Measurements from ENCODE around the gene FOXRED1.
"Not testable (repeated sequence)": the region's sequence is repeated elsewhere in the genome, so short reads cannot be mapped to it uniquely, and the experiment has no call there.

Gene FOXRED1

DNA sequence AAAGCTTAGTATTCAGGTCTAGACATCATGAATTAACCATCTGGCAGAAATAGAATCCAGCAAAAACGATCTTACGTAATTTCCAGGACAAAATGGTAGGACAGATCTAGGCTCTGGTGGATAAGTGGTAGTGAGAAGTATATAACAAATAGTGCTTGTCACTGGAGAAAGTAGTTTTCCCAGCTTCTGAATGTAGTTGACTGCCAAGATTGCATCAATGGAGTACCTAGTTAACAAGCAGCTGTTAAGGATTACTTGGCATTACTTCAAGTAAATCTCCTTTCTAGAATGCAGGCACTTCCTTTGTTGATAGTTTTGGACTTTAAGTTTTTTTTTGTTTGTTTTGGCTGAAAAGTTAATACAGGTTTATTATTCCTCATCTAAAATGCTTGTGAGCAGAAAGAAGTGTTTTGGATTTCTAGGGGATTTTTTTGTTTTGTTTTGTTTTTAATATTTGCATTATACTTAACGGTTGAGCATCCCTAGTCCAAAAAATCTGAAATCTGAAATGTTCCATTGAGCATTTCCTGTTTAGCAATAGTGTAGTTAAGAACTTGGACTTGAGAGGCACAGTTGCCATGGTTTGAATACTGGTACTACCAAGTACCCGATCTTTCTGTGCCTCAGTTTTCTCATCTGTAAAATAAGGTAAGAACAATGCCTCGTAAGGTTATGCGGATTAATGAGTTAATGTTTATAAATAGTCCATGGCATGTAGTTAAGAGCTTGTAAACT, 37.1 kb upstream of the FOXRED1 start:
- TF ChIP-seq, protein P1, sequence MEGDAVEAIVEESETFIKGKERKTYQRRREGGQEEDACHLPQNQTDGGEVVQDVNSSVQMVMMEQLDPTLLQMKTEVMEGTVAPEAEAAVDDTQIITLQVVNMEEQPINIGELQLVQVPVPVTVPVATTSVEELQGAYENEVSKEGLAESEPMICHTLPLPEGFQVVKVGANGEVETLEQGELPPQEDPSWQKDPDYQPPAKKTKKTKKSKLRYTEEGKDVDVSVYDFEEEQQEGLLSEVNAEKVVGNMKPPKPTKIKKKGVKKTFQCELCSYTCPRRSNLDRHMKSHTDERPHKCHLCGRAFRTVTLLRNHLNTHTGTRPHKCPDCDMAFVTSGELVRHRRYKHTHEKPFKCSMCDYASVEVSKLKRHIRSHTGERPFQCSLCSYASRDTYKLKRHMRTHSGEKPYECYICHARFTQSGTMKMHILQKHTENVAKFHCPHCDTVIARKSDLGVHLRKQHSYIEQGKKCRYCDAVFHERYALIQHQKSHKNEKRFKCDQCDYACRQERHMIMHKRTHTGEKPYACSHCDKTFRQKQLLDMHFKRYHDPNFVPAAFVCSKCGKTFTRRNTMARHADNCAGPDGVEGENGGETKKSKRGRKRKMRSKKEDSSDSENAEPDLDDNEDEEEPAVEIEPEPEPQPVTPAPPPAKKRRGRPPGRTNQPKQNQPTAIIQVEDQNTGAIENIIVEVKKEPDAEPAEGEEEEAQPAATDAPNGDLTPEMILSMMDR (IDR thresholded peaks at IDR 0.05; ENCODE audit: low read depth, low read length): no peak
- H3K4me3 ChIP-seq (ENCODE audit: low read depth, low read length): no peak overlapping the region

DNA sequence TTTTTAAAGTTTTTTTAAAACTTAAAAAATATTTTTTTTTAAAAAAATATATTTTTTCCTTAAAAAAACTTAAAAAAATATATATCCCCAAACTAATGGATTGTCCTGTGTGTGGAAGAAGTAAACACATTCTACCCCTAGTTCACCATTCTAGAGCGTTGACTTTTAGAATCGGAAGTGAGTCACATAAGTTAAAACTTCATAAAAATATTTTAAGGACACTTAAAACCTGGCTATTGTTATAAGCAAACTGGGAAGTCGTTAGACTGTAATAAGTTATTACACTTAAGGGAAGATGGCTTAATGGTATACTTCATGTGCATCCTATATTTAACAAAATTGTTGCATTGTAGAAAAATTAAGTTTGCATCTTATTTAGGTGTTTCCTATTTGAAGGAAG, 36.3 kb upstream of the FOXRED1 start:
- TF ChIP-seq, protein P1 (IDR thresholded peaks at IDR 0.05; ENCODE audit: low read depth, low read length): no peak

DNA sequence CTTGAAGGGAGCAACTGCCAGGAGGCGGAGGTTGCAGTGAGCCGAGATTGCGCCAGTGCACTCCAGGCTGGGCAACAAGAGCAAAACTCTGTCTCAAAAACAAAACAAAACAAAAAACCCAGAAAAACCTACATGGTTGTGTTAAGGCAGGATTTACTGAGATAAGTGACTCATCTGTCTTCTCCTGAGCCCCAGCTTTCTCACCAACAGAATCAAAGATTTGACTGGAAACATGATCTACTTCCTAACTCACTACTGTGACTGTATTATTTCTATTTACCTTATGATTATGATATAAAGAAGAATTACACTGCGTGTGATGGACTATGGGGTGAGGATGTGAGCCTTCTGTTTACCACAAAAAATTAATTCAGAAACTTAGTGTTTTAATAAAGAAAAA, 35.6 kb upstream of the FOXRED1 start:
- TF ChIP-seq, protein P1 (IDR thresholded peaks at IDR 0.05; ENCODE audit: low read depth, low read length): no peak

More for the DNA sequence above, 36.3 kb upstream of the FOXRED1 start:
- H3K4me3 ChIP-seq (ENCODE audit: low read depth, low read length): no peak overlapping the region

DNA sequence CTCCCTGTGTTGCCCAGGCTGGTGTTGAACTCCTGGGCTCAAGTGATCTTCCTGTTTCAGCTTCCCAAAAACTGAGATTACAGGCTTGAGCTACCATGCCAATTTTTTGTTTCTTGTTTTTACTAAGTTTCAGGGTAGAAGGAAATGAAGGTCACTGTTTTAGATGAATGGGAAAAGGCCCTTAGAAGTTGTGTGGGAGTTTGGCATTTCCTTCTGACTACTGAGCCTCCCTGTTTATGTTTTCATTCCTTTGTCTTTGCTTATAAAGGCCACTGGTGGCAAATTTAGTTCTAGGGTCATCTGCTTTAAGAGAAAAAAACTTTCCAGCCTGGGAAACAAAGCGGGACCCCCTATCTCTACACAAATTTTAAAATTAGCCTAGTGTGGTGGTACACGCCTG, 22.3 kb upstream of the FOXRED1 start:
- TF ChIP-seq, protein P1 (IDR thresholded peaks at IDR 0.05; ENCODE audit: low read depth, low read length): no peak

More for the DNA sequence above, 35.6 kb upstream of the FOXRED1 start:
- H3K4me3 ChIP-seq (ENCODE audit: low read depth, low read length): no peak overlapping the region

DNA sequence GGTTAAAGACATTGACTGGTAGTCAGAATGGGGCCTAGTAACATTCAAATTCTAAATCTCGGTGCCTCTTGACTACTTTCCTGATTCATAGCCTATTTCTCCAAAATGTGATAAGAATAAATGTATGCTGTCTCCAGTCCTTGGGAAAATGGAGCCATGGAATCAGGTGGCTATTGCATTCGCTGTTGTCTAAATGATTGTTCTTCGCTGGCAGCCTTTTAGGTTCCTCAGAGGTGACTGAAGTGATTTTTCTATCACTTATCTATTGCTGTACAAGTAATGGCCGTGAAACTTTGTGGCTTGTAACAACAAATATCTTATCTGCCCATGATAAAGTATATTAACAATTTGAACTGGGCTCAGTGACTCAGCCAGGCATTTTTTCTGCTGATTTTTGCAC, 15.7 kb upstream of the FOXRED1 start:
- TF ChIP-seq, protein P1 (IDR thresholded peaks at IDR 0.05; ENCODE audit: low read depth, low read length): no peak
- H3K4me3 ChIP-seq (ENCODE audit: low read depth, low read length): no peak overlapping the region

More for the DNA sequence above, 22.3 kb upstream of the FOXRED1 start:
- no peak overlapping the region for H3K4me3 ChIP-seq (ENCODE audit: low read depth, low read length)

DNA sequence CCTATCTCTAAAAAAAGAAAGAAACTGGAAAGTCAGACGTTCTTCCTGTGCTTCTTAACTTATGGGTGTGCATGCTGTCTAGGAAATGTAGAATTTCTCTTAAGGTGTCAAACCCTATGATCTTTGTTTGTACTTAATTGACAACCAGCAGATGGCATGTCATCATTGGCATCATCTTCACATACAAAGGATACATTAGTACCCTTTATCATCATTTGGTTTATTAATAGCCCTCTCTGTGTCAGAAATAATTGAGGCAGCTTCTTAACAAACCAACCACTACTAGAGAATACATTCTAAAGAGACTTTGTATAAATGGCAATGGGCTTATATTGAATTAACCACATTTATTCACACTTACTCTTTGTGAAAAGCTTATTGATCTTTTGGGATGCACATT, 14.1 kb upstream of the FOXRED1 start:
- no peak overlapping the region for H3K4me3 ChIP-seq (ENCODE audit: low read depth, low read length)
- TF ChIP-seq, protein P1 (IDR thresholded peaks at IDR 0.05; ENCODE audit: low read depth, low read length): no peak

DNA sequence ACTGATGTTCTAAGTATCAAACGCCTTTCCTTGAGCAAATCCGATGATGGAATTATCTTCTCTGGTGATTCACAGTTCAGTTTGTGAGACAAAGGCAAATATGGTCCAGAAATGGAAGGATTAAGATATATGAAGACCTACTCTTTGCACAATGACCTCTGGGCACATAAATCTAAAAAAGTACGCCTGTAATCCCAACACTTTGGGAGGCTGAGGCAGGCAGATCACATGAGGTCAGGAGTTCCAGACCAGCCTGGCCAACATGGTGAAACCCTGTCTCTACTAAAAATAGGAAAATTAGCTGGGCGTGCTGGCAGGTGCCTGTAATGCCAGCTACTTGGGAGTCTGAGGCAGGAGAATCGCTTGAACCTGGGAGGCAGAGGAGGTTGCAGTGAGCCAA, 13.4 kb upstream of the FOXRED1 start:
- not testable (repeated sequence) for H3K4me3 ChIP-seq (ENCODE audit: low read depth, low read length)

DNA sequence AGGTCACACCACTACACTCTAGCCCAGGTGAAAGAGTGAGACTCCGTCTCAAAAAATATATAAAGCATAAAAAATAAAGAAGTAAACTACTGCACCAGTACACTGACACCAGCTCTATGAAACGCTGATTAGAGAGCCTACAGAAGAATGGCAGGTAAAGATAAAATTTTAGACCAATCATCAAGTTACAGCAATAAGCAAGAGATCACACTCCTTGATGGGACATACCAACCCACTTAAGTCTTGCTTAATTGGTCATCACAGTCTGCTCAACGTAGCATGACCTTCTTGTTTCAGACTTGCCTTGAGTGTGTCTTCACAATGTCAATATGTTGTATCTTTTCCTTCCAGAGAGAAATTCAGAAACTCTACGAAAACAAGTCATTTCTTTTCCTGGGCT, 12.7 kb upstream of the FOXRED1 start:
- TF ChIP-seq, protein P1 (IDR thresholded peaks at IDR 0.05; ENCODE audit: low read depth, low read length): no peak
- no peak overlapping the region for H3K4me3 ChIP-seq (ENCODE audit: low read depth, low read length)
